HG03460 (cell line): ENCODE data around the gene PPEF2.
A peak's percentile ranks its signal among the peaks of the same experiment; 100 is the strongest.

ENCODE experiments used
- ATAC-seq: cut with Tn5 transposase; IDR thresholded peaks from one replicate; pipeline ENCODE4 v1.9.1; 2021; ENCODE audit not compliant: unreplicated experiment

Gene PPEF2

GRCh38 chr4:75895744-75896314 is 6.4 kb downstream of the PPEF2 start:
- peak; percentile 57 for ATAC-seq

GRCh38 chr4:75892508-75892907 is 9.7 kb downstream of the PPEF2 start:
- no peak for ATAC-seq

- no peak for ATAC-seq
Measured at GRCh38 chr4:75891611-75892010, 10.6 kb downstream of the PPEF2 start.

GRCh38 chr4:75889537-75890199 is 12.6 kb downstream of the PPEF2 start:
- no peak for ATAC-seq

- no peak for ATAC-seq
Measured at GRCh38 chr4:75886104-75886503, 16.1 kb downstream of the PPEF2 start.

- ATAC-seq: no peak
Measured at GRCh38 chr4:75881476-75881875, 20.8 kb downstream of the PPEF2 start.

GRCh38 chr4:75880278-75880677 is 22.0 kb downstream of the PPEF2 start:
- ATAC-seq: no peak

- no peak for ATAC-seq
Measured at GRCh38 chr4:75878246-75878756, 24.0 kb downstream of the PPEF2 start.

GRCh38 chr4:75876218-75876617 is 26.0 kb downstream of the PPEF2 start:
- ATAC-seq: no peak

- no peak for ATAC-seq
Measured at GRCh38 chr4:75869100-75869499, 33.2 kb downstream of the PPEF2 start.

- no peak for ATAC-seq
Measured at GRCh38 chr4:75867130-75867529, 35.1 kb downstream of the PPEF2 start.

GRCh38 chr4:75860606-75861005 is 41.6 kb downstream of the PPEF2 start:
- ATAC-seq: no peak

- no peak for ATAC-seq
Measured at GRCh38 chr4:75858721-75859120, 43.5 kb downstream of the PPEF2 start.

GRCh38 chr4:75849461-75849860 is 52.8 kb downstream of the PPEF2 start:
- ATAC-seq: no peak

GRCh38 chr4:75848891-75849290 is 53.4 kb downstream of the PPEF2 start:
- ATAC-seq: no peak

- peak; percentile 85 for ATAC-seq
Measured at GRCh38 chr4:75848171-75848760, 54.0 kb downstream of the PPEF2 start.

GRCh38 chr4:75845992-75846391 is 56.3 kb downstream of the PPEF2 start:
- no peak for ATAC-seq

GRCh38 chr4:75844151-75844662 is 58.0 kb downstream of the PPEF2 start:
- no peak for ATAC-seq

GRCh38 chr4:75843596-75843995 is 58.7 kb downstream of the PPEF2 start:
- no peak for ATAC-seq

- no peak for ATAC-seq
Measured at GRCh38 chr4:75841641-75842520, 60.4 kb downstream of the PPEF2 start.

GRCh38 chr4:75834772-75835154 is 67.5 kb downstream of the PPEF2 start:
- no peak for ATAC-seq
